Activated CD4-positive, alpha-beta T cell treated with anti-CD3 and anti-CD28 coated beads, Interleukin-2, amount 10 ng/mL, durations not matched to agents 24 days and 14 days (primary cell): Measurements from ENCODE around the gene AGBL1. TPM values are rescaled to one million over a fixed set of nuclear protein-coding genes. Genes with fewer than 3 reads are reported as not detected.

Source experiments
- DNase-seq: peaks from one replicate; pipeline ENCODE4 v3.0.0; 2022
- H3K27ac Mint-ChIP-seq: one replicate; pipeline ENCODE4 v1.8.0; 2022; ENCODE audit warnings: mild to moderate bottlenecking, mixed read lengths
- H3K27me3 Mint-ChIP-seq: one replicate; pipeline ENCODE4 v1.8.0; 2022; ENCODE audit warnings: mixed read lengths
- H3K36me3 Mint-ChIP-seq: one replicate; pipeline ENCODE4 v1.8.0; 2022; ENCODE audit warnings: low read depth, mild to moderate bottlenecking, mixed read lengths
- H3K4me1 Mint-ChIP-seq: one replicate; pipeline ENCODE4 v1.8.0; 2021; ENCODE audit warnings: mixed read lengths
- H3K4me3 Mint-ChIP-seq: one replicate; pipeline ENCODE4 v1.8.0; 2022; ENCODE audit warnings: mild to moderate bottlenecking, moderate library complexity, mixed read lengths
- H3K9me3 Mint-ChIP-seq: one replicate; pipeline ENCODE4 v1.8.0; 2021; ENCODE audit warnings: mixed read lengths
- intact Hi-C: fragments of 100-400 bp; cut with micrococcal nuclease; formaldehyde crosslinking; loops from one replicate; pipeline ENCODE4 v1.15.1; 2023
- total RNA-seq: library from RNA; stranded (reverse); gene quantifications from 2 replicates; pipeline ENCODE4 v1.2.3, GENCODE V29; 2022

AGBL1 gene
- total RNA-seq, 1 donor from 2014 or later = not detected

DNA sequence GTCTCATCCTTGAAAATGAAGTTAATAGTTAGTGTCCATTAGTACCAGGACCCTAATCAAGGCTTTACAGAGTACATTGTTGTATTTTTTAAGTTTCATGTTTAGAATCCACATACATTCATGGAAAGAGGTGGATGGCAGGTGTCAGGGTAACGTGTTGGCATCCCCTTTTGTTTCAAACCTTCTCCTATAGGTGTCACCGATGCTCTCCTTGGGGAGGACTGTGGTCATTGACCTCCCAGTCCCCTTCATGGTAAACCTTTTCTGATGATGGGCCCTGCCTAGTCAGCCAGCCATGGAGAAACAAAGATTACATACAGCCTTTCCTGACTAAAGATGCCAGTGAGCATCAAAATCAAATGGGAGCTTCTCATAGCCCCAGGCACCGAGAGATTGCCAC lies 574.8 kb downstream of the AGBL1 start:
- no peaks in the 10 kb centered on the region for H3K27me3 Mint-ChIP-seq
- H3K4me1 Mint-ChIP-seq = peaks cover 31% of the 10 kb centered on the region
- intact Hi-C loops = no loop called here
- H3K9me3 Mint-ChIP-seq = peaks cover 5% of the 10 kb centered on the region
- no peak overlapping the region for H3K4me3 Mint-ChIP-seq
- no peaks in the 10 kb centered on the region for H3K36me3 Mint-ChIP-seq
- no peak for DNase-seq
- H3K27ac Mint-ChIP-seq = peak overlapping the region; percentile 45

DNA sequence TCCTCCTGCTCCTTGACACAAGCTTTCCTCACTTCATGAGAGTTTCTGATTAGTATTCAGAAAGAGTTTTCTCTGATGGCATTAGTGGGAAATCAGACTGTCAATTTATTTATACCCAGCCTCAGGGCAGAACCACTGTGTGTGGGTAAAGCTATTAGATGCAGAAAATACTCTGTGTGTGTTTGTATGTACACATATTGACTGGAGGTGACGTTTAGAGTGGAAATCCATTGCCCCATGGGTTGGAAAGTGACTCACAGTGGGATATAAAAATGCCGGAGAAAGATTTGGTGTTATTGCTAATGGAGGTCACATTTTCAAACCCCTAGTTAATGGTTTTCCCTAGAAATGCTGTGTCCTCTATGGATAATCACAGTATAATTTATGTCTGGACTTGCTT lies 577.6 kb downstream of the AGBL1 start:
- DNase-seq = no peak
- no peaks in the 10 kb centered on the region for H3K9me3 Mint-ChIP-seq
- no peak overlapping the region for H3K27ac Mint-ChIP-seq
- H3K4me1 Mint-ChIP-seq = peaks cover 25% of the 10 kb centered on the region
- no peaks in the 10 kb centered on the region for H3K27me3 Mint-ChIP-seq
- no peak overlapping the region for H3K4me3 Mint-ChIP-seq
- intact Hi-C loops = no loop called here
- H3K36me3 Mint-ChIP-seq = no peaks in the 10 kb centered on the region

DNA sequence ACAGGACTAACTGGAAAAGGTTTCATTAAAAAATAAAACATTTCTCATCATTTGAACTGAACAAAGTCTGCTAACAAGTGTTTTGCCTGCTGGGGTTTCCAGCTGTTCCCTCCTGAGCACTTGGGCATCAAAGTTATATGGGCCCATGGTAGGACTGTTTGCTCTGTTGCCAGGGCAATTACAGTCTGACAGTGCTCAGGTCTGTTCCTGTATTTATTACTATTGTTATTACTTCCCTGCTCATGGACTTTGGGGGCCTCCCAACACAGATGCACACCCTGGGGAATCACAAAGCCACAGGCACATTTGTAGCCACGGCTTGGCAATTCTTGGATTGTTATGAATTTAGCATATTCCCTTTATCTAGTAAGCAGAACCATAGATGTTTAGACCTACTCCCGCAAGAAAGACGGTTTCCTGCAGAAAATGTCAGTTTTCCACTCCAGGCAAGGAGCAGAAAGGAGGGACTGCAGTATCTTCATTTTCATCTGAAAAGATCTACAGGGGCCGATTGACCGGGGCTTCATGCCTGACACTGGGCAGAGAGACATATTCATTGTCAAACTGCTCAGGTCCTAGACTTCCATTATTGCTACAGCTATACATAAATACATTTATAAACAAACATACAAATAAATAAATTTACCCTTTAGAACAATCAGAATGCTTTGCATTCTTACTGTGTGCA lies 580.2 kb downstream of the AGBL1 start:
- no peak for DNase-seq
- no peaks in the 10 kb centered on the region for H3K36me3 Mint-ChIP-seq
- no peaks in the 10 kb centered on the region for H3K9me3 Mint-ChIP-seq
- intact Hi-C loops = no loop called here
- no peak overlapping the region for H3K4me3 Mint-ChIP-seq
- peaks cover 9% of the 10 kb centered on the region for H3K4me1 Mint-ChIP-seq
- H3K27ac Mint-ChIP-seq = no peak overlapping the region
- H3K27me3 Mint-ChIP-seq = no peaks in the 10 kb centered on the region

DNA sequence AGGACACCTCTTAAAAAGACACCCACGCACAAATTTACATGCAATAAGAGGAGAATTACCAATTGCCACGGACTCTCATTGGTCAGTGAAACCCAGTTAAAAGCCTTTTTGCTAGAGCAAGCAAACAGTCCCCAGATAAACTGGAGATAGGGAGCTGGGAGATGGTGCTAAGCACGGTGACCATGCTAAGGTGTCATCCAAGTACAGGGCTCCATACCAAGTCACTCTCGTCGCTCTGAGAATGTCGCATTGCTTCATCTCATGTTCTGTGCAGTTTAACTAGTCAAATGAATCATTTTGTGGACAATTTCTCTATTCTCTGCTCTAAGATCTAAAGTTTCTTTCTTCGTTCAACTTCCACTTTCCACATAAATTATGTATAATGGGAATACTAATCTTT lies 581.9 kb downstream of the AGBL1 start:
- H3K27ac Mint-ChIP-seq = no peak overlapping the region
- H3K4me1 Mint-ChIP-seq = peaks cover 5% of the 10 kb centered on the region
- H3K4me3 Mint-ChIP-seq = no peak overlapping the region
- DNase-seq = no peak
- intact Hi-C loops = no loop called here
- no peaks in the 10 kb centered on the region for H3K36me3 Mint-ChIP-seq
- no peaks in the 10 kb centered on the region for H3K27me3 Mint-ChIP-seq
- H3K9me3 Mint-ChIP-seq = no peaks in the 10 kb centered on the region

DNA sequence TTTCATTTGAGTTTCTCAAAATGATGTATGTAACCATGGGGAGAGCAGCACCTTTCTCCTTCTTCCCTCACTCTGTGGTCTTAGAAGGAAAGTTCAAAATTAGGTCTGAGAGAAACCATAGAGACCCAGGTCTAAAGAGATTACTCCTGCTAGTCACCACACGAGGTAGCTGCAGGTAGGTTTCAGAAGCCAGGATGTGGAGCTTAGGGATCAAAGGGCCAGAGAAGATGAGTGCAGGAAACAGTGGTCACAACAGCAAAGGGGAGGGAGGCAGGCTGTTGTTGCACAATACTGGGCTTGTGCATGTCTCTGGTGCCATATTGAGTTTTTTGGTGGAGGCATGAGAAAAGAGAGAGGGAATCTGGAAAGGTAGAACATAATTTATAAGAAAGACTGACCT lies 583.6 kb downstream of the AGBL1 start:
- Mint-ChIP-seq H3K27ac (no peak overlapping the region), H3K4me1 (peaks cover 2% of the 10 kb centered on the region), H3K36me3 (no peaks in the 10 kb centered on the region), H3K27me3 (no peaks in the 10 kb centered on the region), H3K9me3 (no peaks in the 10 kb centered on the region), H3K4me3 (no peak overlapping the region)
- no peak for DNase-seq
- intact Hi-C loops = no loop called here

DNA sequence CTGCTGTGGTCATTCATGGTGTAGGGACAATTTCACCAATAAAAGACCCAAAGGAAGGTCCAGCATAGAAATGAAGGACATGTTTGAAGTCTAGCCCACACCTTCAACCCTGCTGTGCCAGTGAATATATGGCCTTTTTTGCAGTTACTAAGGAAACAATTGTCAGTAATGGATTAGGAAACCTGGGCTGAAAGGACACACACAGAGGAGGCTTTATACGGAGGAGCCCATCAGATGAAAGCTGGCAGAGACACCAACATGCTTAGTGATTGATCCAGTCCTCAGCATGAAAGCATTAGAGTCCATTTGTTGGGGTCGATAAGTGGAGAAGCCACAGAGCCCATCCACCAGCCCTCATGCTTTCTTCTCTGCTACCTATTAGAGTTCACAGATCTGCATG lies 584.3 kb downstream of the AGBL1 start:
- H3K4me3 Mint-ChIP-seq = no peak overlapping the region
- no peaks in the 10 kb centered on the region for H3K27me3 Mint-ChIP-seq
- H3K27ac Mint-ChIP-seq = no peak overlapping the region
- no peak for DNase-seq
- no peaks in the 10 kb centered on the region for H3K36me3 Mint-ChIP-seq
- H3K9me3 Mint-ChIP-seq = no peaks in the 10 kb centered on the region
- intact Hi-C loops = no loop called here
- peaks cover 2% of the 10 kb centered on the region for H3K4me1 Mint-ChIP-seq

DNA sequence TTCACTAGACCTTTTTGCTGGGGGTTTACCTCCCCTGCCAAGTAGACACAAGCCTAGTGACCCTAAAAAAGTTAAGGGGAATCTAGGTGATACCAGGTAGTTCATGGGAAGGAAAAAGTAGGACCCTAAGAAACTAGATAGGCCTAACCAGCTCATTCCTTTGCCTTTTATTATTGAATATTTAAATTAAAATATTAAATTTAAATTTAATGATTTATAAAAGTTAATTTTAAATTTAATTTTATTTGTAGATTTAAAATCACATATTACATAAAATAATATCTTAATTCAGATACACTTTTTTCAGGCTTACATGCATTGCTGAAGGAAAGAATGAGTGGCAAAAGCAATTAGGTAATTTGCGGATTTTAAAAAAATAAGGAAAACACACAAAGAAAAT lies 584.9 kb downstream of the AGBL1 start:
- H3K4me3 Mint-ChIP-seq = no peak overlapping the region
- intact Hi-C loops = no loop called here

DNA sequence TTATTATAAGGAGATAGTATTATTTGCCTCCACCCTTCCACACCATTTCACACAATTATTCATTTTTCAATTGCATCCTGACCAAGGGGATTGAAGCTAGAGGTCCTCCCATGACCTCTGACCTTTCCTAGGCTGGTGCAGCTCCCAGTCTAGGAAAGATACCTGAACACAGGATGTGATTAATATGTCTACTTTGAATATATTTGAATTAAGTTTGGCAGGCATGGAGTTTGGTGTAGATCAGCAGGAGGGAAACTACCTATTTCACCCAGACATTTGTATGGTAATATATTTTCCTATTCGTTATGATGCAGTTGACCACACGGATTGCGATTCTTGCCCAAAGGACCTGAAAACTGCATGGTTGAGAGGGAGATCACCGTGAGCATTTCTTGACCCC lies 596.3 kb downstream of the AGBL1 start:
- intact Hi-C loops = no loop called here
- Mint-ChIP-seq H3K27me3 (peaks cover 4% of the 10 kb centered on the region), H3K4me3 (no peak overlapping the region), H3K36me3 (no peaks in the 10 kb centered on the region), H3K27ac (no peak overlapping the region), H3K4me1 (no peaks in the 10 kb centered on the region), H3K9me3 (no peaks in the 10 kb centered on the region)
- no peak for DNase-seq

More for the DNA sequence above, 584.9 kb downstream of the AGBL1 start:
- Mint-ChIP-seq H3K4me1 (peaks cover 2% of the 10 kb centered on the region), H3K36me3 (no peaks in the 10 kb centered on the region), H3K27me3 (no peaks in the 10 kb centered on the region), H3K27ac (no peak overlapping the region), H3K9me3 (no peaks in the 10 kb centered on the region)
- no peak for DNase-seq

DNA sequence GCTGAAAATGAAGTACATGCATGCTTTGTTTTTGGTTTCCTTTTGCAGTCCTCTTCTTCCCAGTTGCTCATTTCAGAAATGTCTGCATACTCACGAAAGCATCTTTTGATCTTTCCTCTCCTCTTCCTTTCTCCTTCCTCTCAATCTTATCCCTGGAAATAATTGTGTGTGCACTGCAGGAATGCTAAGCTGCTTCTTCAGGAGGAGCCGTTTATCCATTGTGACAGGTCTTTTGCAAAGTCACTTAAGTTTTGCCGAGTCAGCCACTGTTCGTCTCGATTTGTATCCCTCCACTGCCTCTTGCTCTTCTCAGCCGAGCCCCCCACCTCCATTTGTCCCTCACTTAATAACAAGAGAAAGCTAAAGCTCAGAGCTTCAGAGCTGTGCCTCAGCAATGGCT lies 597.6 kb downstream of the AGBL1 start:
- intact Hi-C loops = no loop called here
- Mint-ChIP-seq H3K4me3 (peak overlapping the region; percentile 16), H3K27ac (no peak overlapping the region), H3K36me3 (no peaks in the 10 kb centered on the region), H3K9me3 (no peaks in the 10 kb centered on the region), H3K4me1 (no peaks in the 10 kb centered on the region), H3K27me3 (peaks cover 5% of the 10 kb centered on the region)
- DNase-seq = no peak

DNA sequence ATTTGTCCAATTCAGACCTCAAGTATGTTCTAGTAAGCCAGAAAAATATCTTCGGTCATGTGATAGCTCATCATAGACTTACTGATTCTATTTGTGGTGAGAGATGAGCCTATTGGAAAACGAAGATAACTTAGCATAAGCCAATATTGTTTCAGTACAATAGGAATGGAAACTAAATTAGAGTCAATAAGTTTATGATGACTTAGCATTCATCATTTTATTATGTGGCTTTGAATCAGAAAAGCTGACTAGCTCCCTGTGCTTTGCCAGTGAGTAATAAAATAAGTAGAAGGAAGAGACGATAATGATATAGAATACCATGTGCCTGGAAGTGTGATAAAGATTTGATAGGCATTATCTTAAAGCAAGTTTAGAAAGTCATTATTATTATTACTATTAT lies 605.6 kb downstream of the AGBL1 start:
- no peaks in the 10 kb centered on the region for H3K36me3 Mint-ChIP-seq
- peaks cover 6% of the 10 kb centered on the region for H3K27me3 Mint-ChIP-seq
- H3K27ac Mint-ChIP-seq = no peak overlapping the region
- no peak for DNase-seq
- H3K4me3 Mint-ChIP-seq = no peak overlapping the region
- H3K9me3 Mint-ChIP-seq = no peaks in the 10 kb centered on the region
- intact Hi-C loops = no loop called here
- H3K4me1 Mint-ChIP-seq = no peaks in the 10 kb centered on the region

DNA sequence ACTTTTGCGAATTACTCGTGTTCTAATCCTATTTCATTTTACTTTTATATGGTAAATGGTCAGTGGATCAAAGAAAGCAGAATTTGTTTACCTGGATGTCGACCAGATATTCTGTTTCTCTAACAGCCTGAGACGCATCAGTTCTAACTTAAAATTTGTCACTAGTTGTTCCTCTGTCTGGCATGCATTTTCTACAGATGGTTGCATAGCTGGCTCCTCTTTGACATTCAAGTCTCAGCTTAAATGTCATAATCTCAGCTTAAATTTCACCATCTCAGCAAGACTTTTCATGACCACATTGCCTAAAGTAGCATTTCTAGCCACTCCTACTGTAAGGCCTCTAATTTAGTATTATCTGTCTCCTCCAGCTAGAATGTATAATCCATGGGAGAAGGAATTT lies 609.3 kb downstream of the AGBL1 start:
- Mint-ChIP-seq H3K27ac (no peak overlapping the region), H3K36me3 (no peaks in the 10 kb centered on the region), H3K27me3 (peaks cover 2% of the 10 kb centered on the region), H3K9me3 (no peaks in the 10 kb centered on the region), H3K4me1 (peaks cover 2% of the 10 kb centered on the region), H3K4me3 (no peak overlapping the region)
- intact Hi-C loops = no loop called here
- no peak for DNase-seq

DNA sequence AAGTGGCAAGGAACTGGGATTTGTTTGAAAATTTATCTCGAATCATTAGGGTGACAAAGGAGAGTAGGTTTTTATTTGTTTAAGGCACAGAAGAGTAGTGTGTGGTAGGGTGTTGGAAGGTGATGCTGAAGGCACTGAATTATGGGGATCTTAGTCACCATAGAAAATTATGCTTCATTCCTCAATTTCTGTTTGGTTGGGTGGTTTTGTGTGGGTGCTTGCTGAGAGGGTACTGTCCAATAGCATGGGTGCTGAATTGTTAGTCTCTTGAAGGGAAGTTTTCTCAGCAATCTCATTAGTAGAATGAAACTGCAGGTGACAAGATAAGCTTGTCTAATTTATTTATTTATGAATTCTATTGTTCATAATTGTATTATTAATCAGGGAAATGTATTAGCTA lies 610.9 kb downstream of the AGBL1 start:
- peaks cover 2% of the 10 kb centered on the region for H3K4me1 Mint-ChIP-seq
- peaks cover 2% of the 10 kb centered on the region for H3K27me3 Mint-ChIP-seq
- no peak for DNase-seq
- H3K4me3 Mint-ChIP-seq = no peak overlapping the region
- H3K9me3 Mint-ChIP-seq = no peaks in the 10 kb centered on the region
- intact Hi-C loops = loop anchor here (2.0 to 5.0 kb wide), 2 partner anchors 42 kb away; no protein-coding TSS in a partner anchor
- no peak overlapping the region for H3K27ac Mint-ChIP-seq
- H3K36me3 Mint-ChIP-seq = no peaks in the 10 kb centered on the region

DNA sequence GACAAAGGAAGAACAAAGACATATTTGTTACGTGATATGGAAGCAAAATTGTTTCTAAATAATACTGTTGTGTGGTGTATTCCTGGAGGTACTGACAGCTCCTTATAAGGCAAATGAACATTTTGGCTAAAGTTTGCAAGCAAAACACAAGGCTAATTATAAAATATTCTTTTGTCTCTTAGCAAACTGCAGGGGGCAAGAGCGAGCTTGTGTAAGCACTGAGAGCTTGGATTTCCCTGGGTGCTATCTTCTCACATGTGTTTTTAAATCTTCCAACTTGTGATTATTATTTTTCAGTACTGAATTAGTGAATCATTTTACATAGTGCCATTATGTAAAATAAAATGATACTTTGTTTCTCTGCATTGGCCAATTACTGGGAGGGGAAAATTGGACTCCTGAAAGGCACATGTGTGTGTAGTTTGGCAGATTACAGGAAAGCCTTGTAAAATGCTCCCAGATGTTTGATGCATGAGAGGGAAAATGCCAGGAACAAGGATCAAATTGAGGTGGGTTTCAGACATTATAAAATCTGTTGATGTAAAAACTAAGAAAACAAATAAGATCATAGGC lies 611.5 kb downstream of the AGBL1 start:
- DNase-seq = no peak
- Mint-ChIP-seq H3K4me1 (peaks cover 2% of the 10 kb centered on the region), H3K27me3 (peaks cover 2% of the 10 kb centered on the region), H3K27ac (no peak overlapping the region), H3K36me3 (no peaks in the 10 kb centered on the region), H3K4me3 (no peak overlapping the region), H3K9me3 (no peaks in the 10 kb centered on the region)
- intact Hi-C loops = loop anchor here (2.0 to 5.0 kb wide), 2 partner anchors 41 to 42 kb away; no protein-coding TSS in a partner anchor

DNA sequence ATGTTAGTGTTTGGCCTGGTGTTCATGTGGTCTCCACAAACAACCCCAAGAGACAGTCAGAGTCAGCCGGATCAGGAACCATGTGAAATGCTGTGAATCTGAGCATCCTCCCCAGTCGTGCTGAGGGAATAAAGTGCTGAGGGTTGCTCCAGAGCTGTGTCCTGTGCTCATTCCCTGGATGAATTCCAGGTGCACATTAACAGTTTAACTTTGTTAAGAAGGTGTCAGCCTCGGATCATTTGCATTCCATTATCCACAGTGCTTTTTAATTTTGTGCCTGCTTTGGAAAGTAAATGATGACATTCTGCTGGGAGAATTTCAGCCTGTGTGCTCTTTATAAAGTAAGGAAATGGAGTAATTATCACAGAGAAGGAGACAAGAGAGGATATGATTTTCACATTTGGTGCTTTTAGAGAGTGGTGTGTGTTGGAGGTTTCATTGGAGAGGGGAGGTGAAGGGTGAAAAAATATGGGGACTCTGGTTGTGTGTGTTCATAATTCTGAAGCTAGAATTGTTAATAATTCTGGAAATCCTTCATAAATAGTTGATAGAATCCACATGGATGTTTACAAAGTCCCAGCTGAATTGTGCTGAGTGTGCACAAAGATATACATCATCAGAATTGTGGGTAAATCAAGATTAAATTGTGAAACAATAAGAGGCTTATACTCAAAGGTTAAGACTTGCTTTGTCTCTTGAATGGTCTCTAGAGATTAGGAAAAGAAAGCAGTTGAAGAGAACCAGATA lies 621.4 kb downstream of the AGBL1 start:
- Mint-ChIP-seq H3K4me1 (no peaks in the 10 kb centered on the region), H3K27me3 (peaks cover 2% of the 10 kb centered on the region), H3K27ac (no peak overlapping the region), H3K9me3 (no peaks in the 10 kb centered on the region), H3K4me3 (no peak overlapping the region), H3K36me3 (no peaks in the 10 kb centered on the region)
- no peak for DNase-seq
- intact Hi-C loops = no loop called here
